ENCODE results near the gene CCDC27. TPM values are rescaled to one million over a fixed set of nuclear protein-coding genes. Genes with fewer than 3 reads are reported as not detected.

Gene CCDC27
- total and polyA plus RNA-seq, 10 donors: not detected

DNA sequence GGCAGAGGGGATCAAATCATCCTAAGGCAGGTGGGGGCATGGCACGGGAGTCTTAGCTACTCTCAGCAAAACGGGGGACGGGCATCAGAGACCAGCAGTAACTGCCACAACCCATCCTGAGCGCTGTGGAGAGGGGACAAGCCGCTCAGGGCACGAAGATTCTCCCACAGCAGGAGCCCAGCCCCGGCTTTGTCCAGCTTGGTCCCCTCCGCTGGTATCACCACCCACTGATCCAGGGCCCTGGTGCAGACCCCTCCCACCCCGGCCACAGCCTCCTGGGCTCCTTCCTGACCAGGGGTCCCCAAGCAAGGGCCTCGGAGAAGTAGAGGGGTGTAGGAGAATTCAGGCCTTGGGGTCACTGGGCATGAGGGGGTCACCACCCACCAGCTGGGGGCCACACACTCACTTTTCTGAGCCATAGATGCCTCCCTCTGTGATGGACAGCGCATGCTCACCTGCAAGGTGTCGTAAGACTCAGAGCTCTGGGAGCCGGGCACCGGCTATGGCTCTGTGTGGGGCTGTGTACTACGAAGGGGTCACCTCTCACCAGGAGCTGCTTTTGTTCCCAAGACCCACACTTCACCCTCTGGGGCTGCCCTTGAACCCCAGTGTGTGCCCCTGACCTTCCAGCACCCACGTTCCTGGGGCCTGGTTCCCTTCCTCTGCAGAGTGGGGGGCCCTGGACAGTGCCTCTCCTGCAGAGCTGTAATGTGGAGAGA, 18.0 kb downstream of the CCDC27 start:
- Histone ChIP-seq H3K27me3 (replicated peaks in 1 of 7) (peaks cover 0 to 59% (median 0%) of the 10 kb centered on the region in 7 donors), H3K4me3 (no peak overlapping the region), H3K27ac (no peak overlapping the region), H3K4me1 (peaks cover 14 to 44% (median 38%) of the 10 kb centered on the region in 6 donors), H3K9me3 (no peaks in the 10 kb centered on the region), H3K36me3 (no peaks in the 10 kb centered on the region)
- WGBS, 5 donors: 87 to 92% (median 89%) methylated on average over 11 to 16 of the region's 16 CpGs
- TF ChIP-seq POLR2A (IDR thresholded peaks at IDR 0.05) (no peak), POLR2AphosphoS5 (IDR thresholded peaks at IDR 0.05) (no peak)
- TF ChIP-seq, protein P1, sequence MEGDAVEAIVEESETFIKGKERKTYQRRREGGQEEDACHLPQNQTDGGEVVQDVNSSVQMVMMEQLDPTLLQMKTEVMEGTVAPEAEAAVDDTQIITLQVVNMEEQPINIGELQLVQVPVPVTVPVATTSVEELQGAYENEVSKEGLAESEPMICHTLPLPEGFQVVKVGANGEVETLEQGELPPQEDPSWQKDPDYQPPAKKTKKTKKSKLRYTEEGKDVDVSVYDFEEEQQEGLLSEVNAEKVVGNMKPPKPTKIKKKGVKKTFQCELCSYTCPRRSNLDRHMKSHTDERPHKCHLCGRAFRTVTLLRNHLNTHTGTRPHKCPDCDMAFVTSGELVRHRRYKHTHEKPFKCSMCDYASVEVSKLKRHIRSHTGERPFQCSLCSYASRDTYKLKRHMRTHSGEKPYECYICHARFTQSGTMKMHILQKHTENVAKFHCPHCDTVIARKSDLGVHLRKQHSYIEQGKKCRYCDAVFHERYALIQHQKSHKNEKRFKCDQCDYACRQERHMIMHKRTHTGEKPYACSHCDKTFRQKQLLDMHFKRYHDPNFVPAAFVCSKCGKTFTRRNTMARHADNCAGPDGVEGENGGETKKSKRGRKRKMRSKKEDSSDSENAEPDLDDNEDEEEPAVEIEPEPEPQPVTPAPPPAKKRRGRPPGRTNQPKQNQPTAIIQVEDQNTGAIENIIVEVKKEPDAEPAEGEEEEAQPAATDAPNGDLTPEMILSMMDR (IDR thresholded peaks at IDR 0.05 in 8 of 11, conservative IDR thresholded peaks at IDR 0.05 in 3 of 11): no peak
- intact Hi-C loops (cut with DNase I; ENCODE audit: low total_unique reads): no loop called here
- DNase-seq: no peak

DNA sequence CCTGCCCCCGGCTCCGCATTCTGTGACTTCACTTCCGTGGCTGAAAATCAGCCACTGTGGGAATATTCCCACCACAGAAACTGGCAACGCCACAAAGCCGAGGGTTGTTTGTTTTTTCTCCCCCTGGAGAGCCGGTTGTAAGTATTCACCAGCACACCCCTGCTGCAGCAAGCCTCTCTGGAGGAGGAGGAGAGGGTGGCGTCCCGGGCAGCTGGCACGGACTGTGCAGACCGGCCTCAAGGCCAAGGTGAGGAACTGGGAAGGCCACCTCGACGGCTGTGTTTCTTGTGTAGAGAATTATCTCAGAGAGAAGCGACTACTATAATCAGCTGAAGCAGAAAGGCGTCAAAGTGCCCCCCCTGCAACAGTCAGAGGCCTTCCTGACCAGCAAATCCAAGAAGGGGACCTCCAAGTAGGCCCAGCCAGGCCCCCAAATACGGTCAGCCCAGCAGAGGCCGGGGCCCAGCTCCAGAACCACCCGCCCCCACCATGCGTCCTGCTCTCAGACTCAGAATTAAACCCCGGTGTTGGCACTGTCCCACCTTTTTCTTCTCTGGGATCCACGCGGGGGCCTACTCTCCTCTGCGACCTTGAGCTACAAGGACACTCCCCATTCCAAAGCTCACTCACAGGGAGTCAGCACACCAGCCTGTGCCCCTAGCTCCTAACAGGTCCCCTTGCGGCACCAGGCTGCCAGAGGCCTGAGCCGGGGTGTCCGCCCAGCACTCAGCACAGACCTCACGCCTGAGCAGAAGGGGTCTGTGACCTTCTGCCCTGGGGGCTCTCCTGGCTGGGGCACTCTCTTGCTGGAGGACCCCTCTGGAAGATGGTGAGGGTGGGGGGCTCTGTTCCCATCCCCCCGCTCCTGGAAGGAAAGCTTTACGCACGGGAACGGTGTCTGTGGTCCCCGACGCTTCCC, 19.1 kb downstream of the CCDC27 start:
- no peaks in the 10 kb centered on the region for H3K36me3 ChIP-seq
- peak; percentile 83 for DNase-seq
- peak overlapping the region in 6 of 8 donors; percentile 29 to 80 (median 68) for H3K27ac ChIP-seq
- intact Hi-C loops (cut with DNase I; ENCODE audit: low total_unique reads): no loop called here
- peak overlapping the region; percentile 56 to 94 (median 72) for H3K4me3 ChIP-seq
- H3K27me3 ChIP-seq (replicated peaks in 1 of 7): peaks cover 0 to 59% (median 0%) of the 10 kb centered on the region in 7 donors
- peaks cover 23 to 56% (median 46%) of the 10 kb centered on the region in 6 donors for H3K4me1 ChIP-seq
- WGBS, 5 donors: 60 to 66% (median 61%) methylated on average over 21 to 32 of the region's 32 CpGs
- TF ChIP-seq, protein P1 (IDR thresholded peaks at IDR 0.05 in 8 of 11, conservative IDR thresholded peaks at IDR 0.05 in 3 of 11): no peak
- TF ChIP-seq POLR2AphosphoS5 (IDR thresholded peaks at IDR 0.05): no peak
- no peak for TF ChIP-seq POLR2A (IDR thresholded peaks at IDR 0.05)
- H3K9me3 ChIP-seq: no peaks in the 10 kb centered on the region

DNA sequence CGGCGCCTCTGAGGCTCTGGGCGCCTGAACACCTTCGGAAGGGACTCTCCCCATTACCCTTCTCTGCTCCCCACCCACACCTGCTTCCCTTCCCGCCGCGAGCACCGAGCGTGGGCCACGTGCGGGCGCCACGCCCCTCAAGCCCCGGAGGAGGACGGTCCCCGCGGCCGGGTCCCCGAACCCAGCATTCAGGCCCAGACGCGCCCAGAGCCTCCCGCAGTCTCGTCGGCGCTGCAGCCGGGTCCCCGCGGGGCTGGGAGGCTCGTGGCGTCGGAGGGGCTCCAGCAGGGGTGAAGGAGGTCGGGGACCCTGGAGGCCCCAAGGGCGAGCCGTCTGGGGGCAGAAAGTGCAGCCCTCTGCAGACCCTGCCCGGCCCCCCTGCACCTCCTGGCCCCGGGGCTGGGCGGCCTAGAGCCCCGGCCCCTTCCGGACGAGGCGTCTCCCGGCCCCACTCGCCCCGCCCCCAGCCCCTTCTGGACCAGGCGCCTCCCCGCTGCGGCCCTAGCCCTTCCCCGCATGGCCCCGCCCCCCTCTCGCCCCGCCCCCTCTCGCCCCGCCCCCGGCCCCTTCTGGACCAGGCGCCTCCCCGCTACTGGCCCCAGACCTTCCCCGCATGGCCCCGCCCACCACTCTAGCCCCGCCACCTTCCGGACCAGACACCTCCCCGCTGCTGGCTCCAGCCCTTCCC, 19.9 kb downstream of the CCDC27 start:
- intact Hi-C loops (cut with DNase I; ENCODE audit: low total_unique reads): no loop called here
- no peaks in the 10 kb centered on the region for H3K36me3 ChIP-seq
- DNase-seq: peak; percentile 98
- peak overlapping the region in 6 of 8 donors; percentile 29 to 84 (median 73) for H3K27ac ChIP-seq
- TF ChIP-seq, protein P1 (IDR thresholded peaks at IDR 0.05 in 8 of 11, conservative IDR thresholded peaks at IDR 0.05 in 3 of 11): peak in 1 of 11 experiments; percentile 13
- TF ChIP-seq POLR2A (IDR thresholded peaks at IDR 0.05) (no peak), POLR2AphosphoS5 (IDR thresholded peaks at IDR 0.05) (peak; percentile 69 to 78 (median 76))
- peaks cover 23 to 56% (median 46%) of the 10 kb centered on the region in 6 donors for H3K4me1 ChIP-seq
- no peaks in the 10 kb centered on the region for H3K9me3 ChIP-seq
- peak overlapping the region; percentile 56 to 94 (median 72) for H3K4me3 ChIP-seq
- 0 to 3% (median 1%) methylated on average over 29 to 59 of the region's 61 CpGs for WGBS, 5 donors
- peaks cover 0 to 55% (median 0%) of the 10 kb centered on the region in 7 donors for H3K27me3 ChIP-seq (replicated peaks in 1 of 7)

Data from spleen (tissue), 11 donors.